Natural killer cell (primary cell): ENCODE data around the gene RABL3. TPM values are rescaled to one million over a fixed set of nuclear protein-coding genes. Genes with fewer than 3 reads are reported as not detected.
A peak's percentile ranks its signal among the peaks of the same experiment; 100 is the strongest.
"Not testable (repeated sequence)": the region's sequence is repeated elsewhere in the genome, so short reads cannot be mapped to it uniquely, and the experiment has no call there.

Experiments used
- ATAC-seq, 3 donors: fragments of 150-1000 bp in 2 of 3; fragments of 200-7000 bp in 1 of 3; cut with Tn5 transposase; 1 replicate in 1 of 3; 2 replicates in 2 of 3; pipeline ENCODE4 v1.10.0; 2021; ENCODE audit warnings: mild to moderate bottlenecking in 2 of 3, moderate library complexity in 2 of 3
- DNase-seq, 2 donors: peaks; one replicate each; pipeline versions ENCODE4 v3.0.0 to v3.0.0-alpha.2; 2013 to 2021; ENCODE audit warnings: mixed read lengths in 1 of 2
- H3K27ac ChIP-seq: one replicate; pipeline ENCODE4 v1.5.1; 2013; ENCODE audit warnings: mild to moderate bottlenecking, low read length
- H3K27me3 ChIP-seq: one replicate; pipeline ENCODE4 v1.6.1; 2013; ENCODE audit warnings: low read length; ENCODE audit not compliant: control insufficient read depth, insufficient read depth
- H3K36me3 ChIP-seq: one replicate; pipeline ENCODE4 v1.6.1; 2013; ENCODE audit warnings: low read length; ENCODE audit not compliant: control insufficient read depth, insufficient read depth
- H3K4me1 ChIP-seq: one replicate; pipeline ENCODE4 v1.6.1; 2013; ENCODE audit warnings: low read length; ENCODE audit not compliant: control insufficient read depth, insufficient read depth
- H3K4me3 ChIP-seq: one replicate; pipeline ENCODE4 v1.5.1; 2013; ENCODE audit warnings: low read length
- H3K9me3 ChIP-seq: one replicate; pipeline ENCODE4 v1.6.1; 2013; ENCODE audit warnings: low read length; ENCODE audit not compliant: control insufficient read depth, insufficient read depth
- H3K27ac Mint-ChIP-seq, 2 donors: one replicate each; pipeline ENCODE4 v1.8.0; 2022; ENCODE audit warnings: mild to moderate bottlenecking in 2 of 2, mixed read lengths in 2 of 2, moderate library complexity in 1 of 2
- H3K27me3 Mint-ChIP-seq, 2 donors: one replicate each; pipeline ENCODE4 v1.8.0; 2022; ENCODE audit warnings: low read depth in 2 of 2, mixed read lengths in 2 of 2
- H3K36me3 Mint-ChIP-seq: one replicate; pipeline ENCODE4 v1.8.0; 2022; ENCODE audit warnings: mixed read lengths
- H3K4me1 Mint-ChIP-seq, 2 donors: one replicate each; pipeline ENCODE4 v1.8.0; 2022; ENCODE audit warnings: mixed read lengths in 2 of 2
- H3K4me3 Mint-ChIP-seq: one replicate; pipeline ENCODE4 v1.8.0; 2022; ENCODE audit warnings: mild to moderate bottlenecking, moderate library complexity, mixed read lengths
- H3K9me3 Mint-ChIP-seq, 2 donors: one replicate each; pipeline ENCODE4 v1.8.0; 2022; ENCODE audit warnings: mixed read lengths in 2 of 2
- CTCF ChIP-seq: fragments of 200-600 bp; IDR thresholded peaks from one replicate; pipeline ENCODE4 v1.8.0; 2022; ENCODE audit warnings: antibody characterized with exemption
- WGBS: methylation state at CpG from one replicate; pipeline ENCODE4 v1.1.7; 2013; ENCODE audit warnings: missing lambda C conversion rate; ENCODE audit not compliant: insufficient coverage; 5-methylcytosine and 5-hydroxymethylcytosine counted together
- intact Hi-C: fragments of 100-400 bp; cut with micrococcal nuclease; formaldehyde crosslinking; loops from one replicate; pipeline ENCODE4 v1.14.2; 2022
- total RNA-seq, 4 donors: library from RNA; stranded (reverse); fragments of 120-200 nt in 1 of 4; gene quantifications; one replicate each; pipeline versions ENCODE4 v1.2.3 to v1.2.4, GENCODE V29; 2013 to 2022

Gene RABL3
- total RNA-seq, 3 donors from 2014 or later (not counting 1 experiment from before 2014, with no cell fraction given): 11.7 to 18.4 (median 16.7) TPM

GRCh38 chr3:120741320-120741719, 996 bp downstream of the RABL3 start:
- no peaks in the 10 kb centered on the region for H3K9me3 ChIP-seq
- H3K36me3 ChIP-seq: peaks cover 2% of the 10 kb centered on the region
- H3K27ac ChIP-seq: no peak overlapping the region
- DNase-seq (peak in 1 of 2 donors; percentile 13), ATAC-seq (no peak)
- H3K27me3 ChIP-seq: no peaks in the 10 kb centered on the region
- H3K9me3 Mint-ChIP-seq: peaks cover 0 to 4% of the 10 kb centered on the region in 2 donors
- intact Hi-C loops: loop anchor here (5.0 kb wide), 1 partner anchor 1096 kb away; the partner anchor contains the start of genes EAF2 and IQCB1
- 87% methylated on average over 1 of the region's 3 CpGs for WGBS
- no peaks in the 10 kb centered on the region for H3K27me3 Mint-ChIP-seq
- H3K4me3 Mint-ChIP-seq: peak overlapping the region; percentile 95
- H3K27ac Mint-ChIP-seq: peak overlapping the region; percentile 97 to 99
- H3K4me1 Mint-ChIP-seq: peaks cover 34 to 39% of the 10 kb centered on the region in 2 donors
- peaks cover 14% of the 10 kb centered on the region for H3K4me1 ChIP-seq
- H3K4me3 ChIP-seq: peak overlapping the region; percentile 91
- TF ChIP-seq CTCF: no peak
- H3K36me3 Mint-ChIP-seq: no peaks in the 10 kb centered on the region

DNA sequence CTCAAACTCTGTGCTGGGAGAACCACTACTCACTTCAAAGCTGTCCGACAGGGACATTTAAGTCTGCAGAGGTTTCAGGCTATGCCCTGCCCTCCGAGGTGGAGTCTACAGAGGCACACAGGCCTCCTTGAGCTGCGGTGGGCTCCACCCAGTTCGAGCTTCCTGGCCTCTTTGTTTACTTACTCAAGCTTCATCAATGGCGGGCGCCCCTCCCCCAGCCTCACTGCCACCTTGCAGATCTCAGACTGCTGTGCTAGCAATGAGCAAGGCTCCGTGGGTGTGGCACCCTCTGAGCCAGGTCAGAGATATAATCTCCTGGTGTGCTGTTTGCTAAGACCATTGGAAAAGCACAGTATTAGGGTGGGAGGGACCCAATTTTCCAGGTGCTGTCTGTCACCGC, 4.3 kb downstream of the RABL3 start:
- ATAC-seq, H3K36me3 ChIP-seq, intact Hi-C loops, H3K36me3 Mint-ChIP-seq, DNase-seq, H3K27ac ChIP-seq, H3K27me3 ChIP-seq, H3K4me3 Mint-ChIP-seq, H3K9me3 Mint-ChIP-seq, H3K4me3 ChIP-seq, H3K9me3 ChIP-seq, H3K4me1 ChIP-seq, H3K27me3 Mint-ChIP-seq, H3K27ac Mint-ChIP-seq: not testable (repeated sequence)
- H3K4me1 Mint-ChIP-seq: peaks cover 8 to 18% of the 10 kb centered on the region in 2 donors
- WGBS: 84% methylated on average over 8 of the region's 8 CpGs

DNA sequence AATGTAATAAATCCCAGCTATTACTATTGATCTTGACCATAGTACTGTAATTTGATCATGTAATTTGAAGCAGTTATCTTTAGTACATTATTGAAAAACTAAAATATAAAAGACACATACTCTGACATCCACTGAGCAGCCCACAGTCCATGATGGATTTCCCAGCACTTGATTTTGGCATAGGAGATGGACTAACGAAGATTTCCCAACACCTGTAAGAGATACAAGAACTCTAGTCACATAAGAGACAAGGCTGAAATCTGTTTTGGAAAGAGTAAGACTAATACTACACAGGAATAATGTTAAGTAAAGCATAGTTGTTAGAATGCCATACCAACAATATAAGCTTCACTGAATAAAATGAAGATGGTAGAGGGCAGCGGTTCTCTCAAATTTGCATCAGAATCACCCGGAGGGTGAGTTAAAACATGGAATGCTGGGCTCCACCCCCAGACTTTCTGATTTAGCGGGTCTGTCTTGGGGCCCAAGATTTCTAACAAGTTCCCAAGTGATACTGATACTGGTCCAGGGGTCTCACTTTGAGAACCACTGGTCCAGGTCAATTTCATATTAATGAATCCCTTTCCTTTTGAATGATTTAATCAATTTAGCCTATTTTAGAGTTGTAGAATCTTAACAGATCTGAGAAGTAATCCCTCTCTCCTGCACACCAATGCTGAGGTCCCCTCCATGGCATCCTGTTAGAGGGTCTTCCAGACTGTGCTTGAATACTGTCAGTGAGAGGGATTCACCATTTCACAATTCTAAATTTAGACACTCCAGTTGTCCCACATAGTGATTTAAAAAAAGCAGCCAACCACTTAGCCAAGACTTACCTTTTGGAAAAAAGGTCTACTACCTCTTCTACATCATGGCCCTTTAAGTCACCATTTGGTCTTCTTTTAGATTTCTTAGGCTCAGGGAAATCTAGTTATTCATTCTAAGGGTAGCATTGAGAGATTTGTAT, 11.5 kb downstream of the RABL3 start:
- H3K9me3 ChIP-seq: no peaks in the 10 kb centered on the region
- Mint-ChIP-seq H3K4me1 (no peaks in the 10 kb centered on the region), H3K27ac (no peak overlapping the region), H3K27me3 (no peaks in the 10 kb centered on the region), H3K4me3 (no peak overlapping the region), H3K36me3 (no peaks in the 10 kb centered on the region), H3K9me3 (peaks cover 0 to 2% of the 10 kb centered on the region in 2 donors)
- no peak overlapping the region for H3K27ac ChIP-seq
- H3K36me3 ChIP-seq: no peaks in the 10 kb centered on the region
- H3K4me3 ChIP-seq: no peak overlapping the region
- ATAC-seq: no peak
- WGBS: 100% methylated on average over 3 of the region's 4 CpGs
- intact Hi-C loops: no loop called here
- DNase-seq: no peak
- H3K27me3 ChIP-seq: no peaks in the 10 kb centered on the region
- TF ChIP-seq CTCF: no peak
- no peaks in the 10 kb centered on the region for H3K4me1 ChIP-seq

GRCh38 chr3:120726791-120727190, 15.5 kb downstream of the RABL3 start:
- no peak overlapping the region for H3K4me3 Mint-ChIP-seq
- ATAC-seq: no peak
- Histone ChIP-seq H3K27me3 (no peaks in the 10 kb centered on the region), H3K27ac (no peak overlapping the region), H3K4me1 (no peaks in the 10 kb centered on the region), H3K4me3 (no peak overlapping the region), H3K36me3 (no peaks in the 10 kb centered on the region), H3K9me3 (no peaks in the 10 kb centered on the region)
- intact Hi-C loops: no loop called here
- no peaks in the 10 kb centered on the region for H3K4me1 Mint-ChIP-seq
- no peaks in the 10 kb centered on the region for H3K36me3 Mint-ChIP-seq
- no peaks in the 10 kb centered on the region for H3K9me3 Mint-ChIP-seq
- no peaks in the 10 kb centered on the region for H3K27me3 Mint-ChIP-seq
- H3K27ac Mint-ChIP-seq: no peak overlapping the region
- WGBS: no CpG with 5 or more reads among the region's 1 CpG
- DNase-seq: no peak
- TF ChIP-seq CTCF: no peak

GRCh38 chr3:120719167-120719834, 23.0 kb downstream of the RABL3 start:
- H3K9me3 ChIP-seq, H3K27me3 Mint-ChIP-seq, intact Hi-C loops, H3K9me3 Mint-ChIP-seq, H3K27me3 ChIP-seq, H3K36me3 ChIP-seq, H3K36me3 Mint-ChIP-seq: not testable (repeated sequence)
- Histone ChIP-seq H3K4me1 (peaks cover 13% of the 10 kb centered on the region), H3K27ac (peak overlapping the region; percentile 63), H3K4me3 (peak overlapping the region; percentile 15)
- 54% methylated on average over 20 of the region's 20 CpGs for WGBS
- peak overlapping the region; percentile 75 for H3K4me3 Mint-ChIP-seq
- peak; percentile 35 to 68 for DNase-seq
- ATAC-seq: peak in 2 of 3 donors; percentile 66
- H3K27ac Mint-ChIP-seq: peak overlapping the region; percentile 3 to 63
- H3K4me1 Mint-ChIP-seq: peaks cover 16 to 22% of the 10 kb centered on the region in 2 donors
